ENCODE data around the gene KLRC1. TPM values are rescaled to one million over a fixed set of nuclear protein-coding genes. Genes with fewer than 3 reads are reported as not detected.

Gene KLRC1
- total and polyA plus RNA-seq, 2 of the 8 experiments (the other 6 are each of a cell fraction or from before 2014, with no cell fraction given), result not detected

- no peak for TF ChIP-seq ATF2 (IDR thresholded peaks at IDR 0.05; ENCODE audit: low read length)
- no peak for TF ChIP-seq CBX8 (IDR thresholded peaks at IDR 0.05; ENCODE audit: borderline replicate concordance, low read depth, low read length)
- TF ChIP-seq, protein P1, sequence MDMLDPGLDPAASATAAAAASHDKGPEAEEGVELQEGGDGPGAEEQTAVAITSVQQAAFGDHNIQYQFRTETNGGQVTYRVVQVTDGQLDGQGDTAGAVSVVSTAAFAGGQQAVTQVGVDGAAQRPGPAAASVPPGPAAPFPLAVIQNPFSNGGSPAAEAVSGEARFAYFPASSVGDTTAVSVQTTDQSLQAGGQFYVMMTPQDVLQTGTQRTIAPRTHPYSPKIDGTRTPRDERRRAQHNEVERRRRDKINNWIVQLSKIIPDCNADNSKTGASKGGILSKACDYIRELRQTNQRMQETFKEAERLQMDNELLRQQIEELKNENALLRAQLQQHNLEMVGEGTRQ (IDR thresholded peaks at IDR 0.05; ENCODE audit: low read length), result no peak
- TF ChIP-seq HDAC2 (IDR thresholded peaks at IDR 0.05; ENCODE audit: borderline replicate concordance in 1 of 2, low read depth in 2 of 2, low read length in 2 of 2), result no peak
- TF ChIP-seq POLR2A (IDR thresholded peaks at IDR 0.05; ENCODE audit: control extremely low read depth in 1 of 2, low read depth in 2 of 2, low read length in 2 of 2), result no peak
These were observed 55.0 kb downstream of the KLRC1 start (continued) for GRCh38 chr12:10398168-10398567.
